CD4-positive, alpha-beta T cell treated with Interleukin-15 for 4 hours (primary cell): ENCODE data around the gene CHFR.
"Not testable (repeated sequence)": the region's sequence is repeated elsewhere in the genome, so short reads cannot be mapped to it uniquely, and the experiment has no call there.

Experiments used
- DNase-seq: peaks from one replicate; pipeline ENCODE4 v3.0.0-alpha.2; 2020; ENCODE audit warnings: low spot score

The CHFR gene

DNA sequence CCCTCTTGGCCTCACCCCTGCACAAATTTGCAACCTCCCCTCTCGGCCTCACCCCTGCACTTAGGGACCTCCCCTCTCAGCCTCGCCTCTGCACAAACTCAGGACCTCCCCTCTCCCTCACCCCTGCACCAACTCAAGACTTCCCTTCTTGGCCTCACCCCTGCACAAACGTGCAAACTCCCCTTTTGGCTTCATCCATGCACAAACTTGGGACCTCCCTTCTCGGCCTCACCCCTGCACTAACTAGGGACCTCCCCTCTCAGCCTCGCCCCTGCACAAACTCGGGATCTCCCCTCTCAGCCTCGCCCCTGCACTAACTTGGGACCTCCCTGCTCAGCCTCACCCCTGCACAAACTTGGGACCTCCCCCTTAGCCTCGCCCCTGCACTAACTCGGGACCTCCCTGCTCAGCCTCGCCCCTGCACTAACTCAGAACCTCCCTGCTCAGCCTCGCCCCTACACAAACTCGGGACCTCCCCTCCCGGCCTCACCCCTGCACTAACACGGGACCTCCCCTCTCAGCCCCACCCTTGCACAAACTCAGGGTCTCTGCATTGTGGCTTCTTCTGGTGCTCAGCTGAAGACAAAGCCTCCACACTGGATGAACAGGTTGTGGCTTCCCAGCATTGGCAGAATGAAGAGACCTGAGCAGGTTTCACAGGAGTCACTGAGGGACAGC is 47.7 kb downstream of the CHFR start:
- DNase-seq: no peak

DNA sequence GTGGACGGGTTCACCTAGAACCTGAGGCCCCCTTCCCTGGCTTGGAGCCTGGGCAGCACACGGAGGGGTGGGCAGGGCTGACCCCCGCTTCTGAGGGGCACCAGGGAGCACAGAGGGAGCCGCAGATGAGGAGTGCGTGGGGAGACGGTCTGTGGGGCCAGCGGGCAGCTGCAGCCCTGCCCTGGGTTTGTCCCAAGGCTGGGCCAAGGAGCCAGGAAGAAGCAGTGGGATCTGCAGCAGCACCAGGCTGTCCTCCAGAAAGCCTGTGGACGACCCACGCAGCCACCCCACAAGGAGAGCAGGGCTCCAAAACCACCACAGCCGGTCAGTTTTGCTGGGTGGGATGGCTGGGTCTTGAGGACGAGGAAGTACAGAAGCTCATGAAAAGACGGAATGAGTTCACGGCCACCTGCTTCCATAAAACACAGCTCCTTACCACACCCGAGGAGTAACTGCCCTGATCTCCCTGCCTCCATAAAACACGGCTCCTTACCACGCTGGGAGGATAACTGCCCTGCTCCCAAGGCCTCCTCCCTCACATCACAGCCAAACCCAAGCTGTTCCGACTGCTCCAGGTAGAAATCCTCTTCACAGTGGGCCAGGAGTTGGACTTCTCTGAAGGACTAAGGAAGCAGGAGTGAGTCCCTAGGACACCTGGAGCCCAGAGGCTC is 48.9 kb downstream of the CHFR start:
- DNase-seq: no peak

DNA sequence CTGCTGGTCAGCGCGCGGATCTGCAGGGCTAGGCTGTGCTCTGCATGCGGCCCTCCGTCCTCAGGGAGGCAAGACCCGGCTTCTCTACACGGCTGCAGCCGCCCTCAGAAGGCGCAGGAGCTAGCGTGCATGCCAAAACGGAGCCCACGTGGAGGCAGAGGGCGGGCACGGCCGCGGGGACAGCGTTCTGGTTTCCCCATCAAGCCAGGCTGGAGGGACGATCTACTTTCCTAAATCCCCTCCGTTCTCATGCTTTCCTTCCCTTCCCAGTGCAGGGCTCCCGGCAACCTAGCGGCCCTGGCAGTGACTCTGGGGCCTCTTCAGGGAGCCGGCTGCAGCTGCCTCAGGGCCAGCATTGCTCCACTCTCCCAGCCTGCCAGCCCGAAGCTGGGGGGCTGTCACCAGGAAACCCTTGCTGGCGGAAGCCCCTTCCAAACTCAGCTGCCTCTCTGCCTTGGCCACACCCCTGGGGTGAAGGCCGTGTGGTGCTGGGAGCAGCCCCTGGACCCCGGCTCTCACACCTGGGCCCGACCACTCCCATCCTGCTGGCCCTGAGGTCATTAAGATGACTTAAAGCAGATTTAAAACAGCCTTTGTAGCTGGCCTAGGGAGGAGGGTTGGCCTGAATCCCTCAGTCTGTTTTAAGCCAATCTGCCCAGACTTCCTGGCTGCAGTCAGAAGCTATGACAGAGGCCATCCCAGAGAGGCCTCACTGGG is 49.6 kb downstream of the CHFR start:
- no peak for DNase-seq

DNA sequence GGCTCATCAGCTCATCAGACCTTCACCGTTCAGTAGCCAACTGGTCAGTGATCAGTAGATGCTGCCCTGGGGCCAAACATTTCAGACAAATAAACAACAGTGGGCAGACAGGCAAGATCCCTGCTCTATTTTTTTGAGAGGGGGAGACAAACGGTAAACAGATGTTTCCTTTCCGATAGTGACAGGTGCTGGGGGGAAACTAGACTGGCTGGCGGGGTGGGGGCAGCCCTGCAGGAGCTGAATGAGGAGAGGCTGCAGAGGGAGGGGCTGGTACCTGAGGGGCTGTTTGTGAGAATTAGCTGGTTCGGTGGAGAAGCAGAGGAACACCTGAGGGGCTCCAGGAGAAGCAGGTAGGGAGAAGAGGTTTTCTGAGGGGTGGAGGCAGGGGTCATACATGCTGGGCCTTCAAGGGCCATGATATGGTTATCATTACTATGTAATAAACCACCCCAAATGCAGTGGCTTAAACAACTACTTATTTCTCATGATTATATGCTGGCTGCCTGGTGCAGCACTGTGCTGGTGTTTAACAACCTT is 50.5 kb downstream of the CHFR start:
- no peak for DNase-seq

DNA sequence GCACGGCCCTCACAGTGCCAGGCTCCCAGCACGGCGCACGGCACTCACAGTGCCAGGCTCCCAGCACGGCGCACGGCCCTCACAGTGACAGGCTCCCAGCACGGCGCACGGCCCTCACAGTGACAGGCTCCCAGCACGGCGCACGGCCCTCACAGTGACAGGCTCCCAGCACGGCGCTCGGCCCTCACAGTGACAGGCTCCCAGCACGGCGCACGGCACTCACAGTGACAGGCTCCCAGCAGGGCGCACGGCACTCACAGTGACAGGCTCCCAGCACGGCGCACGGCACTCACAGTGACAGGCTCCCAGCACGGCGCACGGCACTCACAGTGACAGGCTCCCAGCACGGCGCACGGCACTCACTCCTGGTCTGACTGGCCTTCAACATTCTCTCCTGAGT is 51.2 kb downstream of the CHFR start:
- DNase-seq: not testable (repeated sequence)

DNA sequence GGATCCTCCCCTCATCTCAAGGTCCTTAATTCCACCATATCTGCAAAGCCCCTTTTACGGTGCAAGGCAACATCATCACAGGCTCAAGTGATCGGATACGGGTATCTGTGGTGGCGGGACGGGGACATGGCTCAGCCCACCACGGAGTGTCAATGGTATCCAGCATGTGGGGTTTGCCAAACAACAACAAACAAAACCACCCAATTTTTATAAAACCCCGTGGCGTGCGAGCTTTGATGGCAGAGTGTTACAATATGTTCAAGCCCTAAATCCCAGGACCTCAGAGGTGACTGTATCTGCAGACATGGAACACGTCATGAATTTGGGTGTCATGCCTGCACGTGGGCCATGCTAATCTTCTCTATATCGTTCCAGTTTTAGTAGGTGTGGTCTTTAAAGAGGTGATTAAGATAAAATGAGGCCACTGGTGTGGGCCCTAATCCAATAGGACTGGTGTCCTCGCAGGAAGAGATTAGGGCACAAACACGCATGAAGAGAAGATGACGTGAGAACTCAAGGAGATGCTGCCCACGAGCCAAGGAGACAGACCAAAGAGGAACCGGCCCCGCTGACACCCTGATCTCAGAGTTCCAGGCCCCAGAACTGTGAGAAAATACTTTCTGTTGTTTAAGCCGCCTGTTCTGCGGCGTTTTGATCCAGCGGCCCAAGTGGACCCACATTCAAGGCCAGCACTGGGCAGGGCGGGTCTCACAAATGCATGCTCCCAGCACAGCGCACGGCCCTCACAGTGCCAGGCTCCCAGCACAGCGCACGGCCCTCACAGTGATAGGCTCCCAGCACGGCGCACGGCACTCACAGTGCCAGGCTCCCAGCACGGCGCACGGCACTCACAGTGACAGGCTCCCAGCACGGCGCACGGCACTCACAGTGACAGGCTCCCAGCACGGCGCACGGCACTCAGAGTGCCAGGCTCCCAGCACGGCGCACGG is 52.1 kb downstream of the CHFR start:
- DNase-seq: no peak

DNA sequence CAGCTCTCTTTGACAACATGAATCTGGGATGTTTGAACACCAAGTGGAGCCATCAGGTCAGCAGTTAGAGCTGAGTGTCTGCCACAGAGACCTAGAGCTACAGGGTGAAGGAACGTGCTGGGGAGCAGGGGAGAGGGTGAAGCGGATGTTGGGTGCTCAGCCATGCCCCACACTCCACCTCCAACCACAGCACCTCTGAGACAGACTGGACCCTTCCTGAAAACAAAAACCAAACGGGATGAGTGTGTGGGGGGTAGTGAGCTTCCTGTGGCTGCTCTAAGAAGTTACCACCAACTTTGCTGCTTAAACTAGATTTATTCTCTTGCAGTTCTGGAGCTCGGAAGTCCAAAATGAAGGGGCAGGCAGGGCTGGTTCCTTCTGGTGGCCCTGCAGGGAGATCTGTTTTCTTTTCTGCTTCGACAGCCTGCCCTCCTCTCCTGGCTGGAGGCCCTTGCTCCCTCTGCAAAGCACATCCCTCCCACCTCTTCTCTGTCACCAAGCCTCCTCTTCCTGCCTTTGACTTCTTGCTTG is 53.2 kb downstream of the CHFR start:
- DNase-seq: no peak

DNA sequence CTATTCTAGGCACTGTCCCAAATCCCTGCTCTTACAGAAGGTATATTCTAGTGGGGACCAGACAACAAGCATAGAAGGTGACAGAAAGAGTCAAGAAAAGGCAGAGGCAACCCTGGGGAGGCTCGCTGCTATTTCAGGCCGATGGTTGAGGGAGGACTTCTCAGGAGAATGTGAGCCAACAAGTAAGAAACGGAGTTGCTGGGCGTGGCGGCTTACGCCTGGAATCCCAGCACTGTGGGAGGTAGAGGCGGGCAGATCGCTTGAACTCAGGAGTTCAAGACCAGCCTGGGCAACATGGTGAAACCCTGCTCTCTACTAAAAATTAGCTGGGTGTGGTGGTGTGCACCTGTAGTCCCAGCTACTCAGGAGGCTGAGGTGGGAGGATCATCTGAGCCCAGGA is 54.1 kb downstream of the CHFR start:
- no peak for DNase-seq

DNA sequence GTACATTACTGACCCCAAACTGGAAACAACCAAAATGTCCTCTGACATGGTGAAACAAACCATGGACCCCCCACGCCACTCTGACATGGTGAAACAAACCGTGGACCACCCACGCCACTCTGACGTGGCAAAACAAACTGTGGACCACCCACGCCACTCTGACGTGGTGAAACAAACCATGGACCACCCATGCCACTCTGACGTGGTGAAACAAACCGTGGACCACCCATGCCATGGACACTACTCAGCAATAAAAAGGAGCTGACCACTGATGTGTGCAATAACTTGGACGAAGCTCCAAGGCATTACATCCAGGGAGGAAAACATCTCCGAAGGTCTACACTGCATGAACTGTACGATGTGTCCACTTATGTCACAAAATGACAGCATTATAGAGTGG is 55.6 kb downstream of the CHFR start:
- no peak for DNase-seq

DNA sequence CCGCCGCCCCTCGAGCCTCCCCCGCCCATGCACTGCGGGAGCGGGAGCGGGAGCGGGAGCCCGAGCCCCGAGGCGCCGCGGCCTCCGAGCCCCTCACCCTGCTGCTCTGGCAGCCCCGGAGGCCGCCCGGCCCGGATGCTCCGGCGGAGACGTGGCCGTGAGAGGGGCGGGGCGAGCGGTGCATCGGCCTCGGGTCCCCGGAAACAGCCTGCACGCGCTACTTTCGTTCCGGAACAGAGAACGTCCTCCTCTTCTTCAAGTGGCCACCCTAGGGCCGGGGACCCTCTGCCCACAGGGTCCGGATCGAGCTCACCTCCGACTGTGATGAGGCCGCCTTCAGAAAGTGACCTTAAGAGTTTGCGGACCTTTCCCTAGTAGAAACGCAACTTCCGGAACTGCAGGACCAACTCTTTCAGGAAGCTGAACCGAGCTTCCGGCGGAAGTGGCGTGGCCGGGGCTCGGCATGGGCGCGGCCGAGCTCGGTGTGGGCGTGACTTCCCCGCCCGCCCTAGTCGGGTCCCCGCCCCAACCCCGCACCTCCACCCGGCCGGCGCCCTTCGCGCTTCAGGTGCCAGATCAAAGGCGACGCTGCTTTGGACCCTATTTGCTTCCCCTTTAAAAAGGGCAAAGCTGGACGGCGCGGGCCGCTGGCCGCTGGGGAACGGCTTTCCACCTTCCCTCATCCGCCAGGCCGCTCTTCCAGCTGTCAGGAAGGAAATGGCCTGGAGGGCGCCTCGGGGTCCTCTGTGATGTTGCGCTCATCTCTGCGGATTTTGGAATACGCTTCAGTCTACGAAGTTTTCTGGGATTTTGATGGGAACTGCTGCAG is 58.5 kb downstream of the CHFR start, which contains the start of gene GOLGA3:
GOLGA3 (minus strand) TSS at position 164 of the 829 bp plus-strand sequence. CDS start 6,741 bp downstream, outside the sequence.
- peak; percentile 94 for DNase-seq

DNA sequence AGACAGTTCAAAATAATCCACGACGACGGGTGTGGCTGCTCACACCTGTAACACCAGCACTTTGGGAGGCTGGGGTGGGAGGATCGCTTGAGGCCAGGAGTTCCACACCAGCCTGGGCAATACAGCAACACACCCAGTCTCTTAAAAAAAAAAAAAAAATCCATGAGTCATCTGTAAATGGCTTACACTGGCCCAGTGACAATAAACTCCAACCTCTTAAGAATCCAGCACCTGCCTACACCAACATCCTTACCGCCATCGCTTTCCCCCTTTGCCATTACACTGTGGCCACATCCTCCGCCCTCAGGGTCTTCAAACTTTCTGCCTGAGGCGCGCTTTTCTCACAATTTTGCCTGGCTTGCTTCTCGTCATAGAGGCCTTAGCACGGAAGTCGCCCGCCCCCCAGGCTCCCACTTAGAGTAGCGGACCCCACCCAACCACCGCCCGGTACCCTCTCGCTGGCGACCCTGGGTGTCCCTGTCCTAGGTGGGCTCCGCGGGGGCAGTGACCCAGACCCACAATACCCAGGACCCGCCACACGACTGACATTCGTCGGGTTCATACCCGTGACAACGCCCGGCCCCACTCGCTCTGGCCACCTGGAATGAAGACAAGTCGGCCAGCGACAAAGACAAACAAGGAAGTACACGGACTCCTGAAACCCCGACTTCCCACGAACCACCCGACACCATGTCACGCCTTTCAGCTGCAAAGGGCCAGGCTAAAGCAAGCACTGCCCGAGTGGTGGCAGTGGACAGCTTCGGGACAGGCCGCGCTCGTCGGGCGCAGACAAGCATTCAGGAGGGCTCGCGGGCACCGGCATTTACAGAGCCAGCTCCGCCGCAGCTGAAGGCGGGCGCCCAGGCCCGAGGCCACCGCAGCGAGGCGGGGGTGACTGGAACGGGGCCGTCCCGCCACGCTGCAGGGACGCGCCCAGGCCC is 59.4 kb downstream of the CHFR start:
- no peak for DNase-seq

DNA sequence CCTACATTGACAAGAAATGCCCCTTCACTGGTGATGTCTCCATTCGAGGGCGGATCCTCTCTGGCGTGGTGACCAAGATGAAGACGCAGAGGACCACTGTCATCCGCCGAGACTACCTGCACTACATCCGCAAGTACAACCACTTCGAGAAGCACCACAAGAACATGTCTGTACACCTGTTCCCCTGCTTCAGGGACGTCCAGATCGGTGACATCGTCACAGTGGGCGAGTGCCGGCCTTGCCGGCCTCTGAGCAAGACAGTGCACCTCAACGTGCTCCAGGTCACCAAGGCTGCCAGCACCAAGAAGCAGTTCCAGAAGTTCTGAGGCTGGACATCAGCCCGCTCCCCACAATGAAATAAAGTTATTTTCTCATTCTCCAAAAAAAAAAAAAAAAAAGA is 61.5 kb downstream of the CHFR start:
- DNase-seq: no peak

DNA sequence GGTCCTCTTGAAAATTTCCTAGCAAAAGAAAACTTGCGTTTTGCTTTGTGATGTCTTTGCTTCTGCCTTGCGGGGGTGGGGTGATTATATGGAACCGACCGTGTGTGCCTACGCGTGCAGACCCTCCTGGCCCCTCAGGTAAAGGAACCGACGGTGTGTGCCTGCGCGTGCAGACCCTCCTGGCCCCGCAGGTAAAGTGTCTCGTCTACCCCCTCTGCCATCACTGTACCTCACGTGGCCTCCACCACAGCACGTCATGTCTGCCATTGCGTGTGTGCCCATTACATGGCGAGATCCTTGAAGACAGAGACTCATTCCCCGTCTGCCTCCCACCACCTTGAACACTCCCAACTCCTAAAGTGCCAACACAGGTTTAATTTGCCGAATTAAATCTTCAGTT is 62.3 kb downstream of the CHFR start:
- DNase-seq: no peak

DNA sequence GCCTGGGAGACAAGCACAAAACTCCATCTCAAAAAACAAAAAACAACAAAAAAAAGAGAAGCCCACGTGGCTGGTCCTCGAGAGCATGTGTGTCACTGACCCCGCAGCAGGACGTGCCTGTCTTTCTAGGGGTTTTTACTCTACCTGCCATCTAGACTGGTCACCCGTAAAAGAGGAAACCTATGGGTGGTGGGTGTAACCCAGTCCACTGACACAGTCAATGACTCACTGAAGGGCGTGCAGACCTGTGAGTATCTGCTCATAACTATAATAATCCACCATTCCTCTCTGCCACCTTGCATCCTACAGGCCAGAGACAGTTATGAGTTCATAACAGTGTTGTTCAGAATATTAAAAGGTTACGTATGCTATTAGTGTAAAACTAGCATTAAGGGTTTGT is 63.4 kb downstream of the CHFR start:
- no peak for DNase-seq

DNA sequence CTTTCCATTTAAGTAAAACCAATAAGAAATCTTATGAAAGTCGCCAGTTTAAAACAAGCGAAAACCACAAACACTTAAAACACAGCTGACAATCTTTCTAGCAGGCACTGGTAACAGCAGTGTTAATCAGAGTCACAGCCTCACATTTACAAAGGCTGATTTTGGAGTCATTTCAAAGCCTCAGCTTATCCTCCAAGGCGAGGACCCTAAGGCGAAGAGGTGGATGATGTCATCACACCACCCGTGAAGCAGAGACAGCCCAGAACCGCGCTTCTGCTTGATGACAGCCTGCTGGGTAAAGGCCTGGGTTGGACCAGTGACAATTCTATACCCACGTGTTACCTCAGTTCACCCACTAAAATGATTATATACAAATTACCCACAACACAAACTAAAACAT is 68.8 kb downstream of the CHFR start:
- DNase-seq: peak; percentile 13

DNA sequence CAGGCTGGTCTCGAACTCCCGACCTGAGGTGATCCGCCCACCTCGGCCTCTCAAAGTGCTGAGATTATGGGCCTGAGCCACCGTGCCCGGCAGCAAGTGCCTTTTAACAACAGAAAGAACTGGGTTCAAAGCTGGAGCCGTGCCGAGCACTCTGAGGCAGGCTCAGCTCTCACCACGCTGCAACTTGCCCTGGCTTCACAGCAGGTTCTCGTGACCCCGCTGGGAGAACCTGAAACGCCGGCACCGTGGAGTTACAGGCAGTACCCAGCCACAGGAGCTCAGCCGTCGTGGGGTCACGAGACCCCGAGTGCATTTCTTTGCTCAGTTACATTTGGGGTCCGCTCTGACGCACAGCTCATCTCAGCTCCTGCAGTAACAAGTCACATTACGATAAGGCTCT is 73.2 kb downstream of the CHFR start:
- no peak for DNase-seq

DNA sequence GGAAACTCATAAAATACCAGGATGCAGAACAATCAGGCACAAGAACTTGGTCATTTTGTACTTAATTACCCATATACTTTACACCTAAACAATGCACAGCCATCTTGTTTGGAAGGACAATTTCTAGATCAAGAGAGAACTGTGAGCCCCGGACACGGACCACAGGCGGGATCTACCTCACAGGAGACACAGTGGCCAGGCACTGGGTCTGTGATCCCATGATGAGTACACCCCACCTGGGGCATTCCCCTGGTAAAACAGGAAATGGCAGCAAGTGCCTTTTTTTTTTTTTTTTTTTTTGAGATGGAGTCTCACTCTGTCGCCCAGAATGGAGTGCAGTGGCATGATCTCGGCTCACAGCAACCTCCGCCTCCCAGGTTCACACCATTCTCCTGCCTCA is 74.0 kb downstream of the CHFR start:
- no peak for DNase-seq

DNA sequence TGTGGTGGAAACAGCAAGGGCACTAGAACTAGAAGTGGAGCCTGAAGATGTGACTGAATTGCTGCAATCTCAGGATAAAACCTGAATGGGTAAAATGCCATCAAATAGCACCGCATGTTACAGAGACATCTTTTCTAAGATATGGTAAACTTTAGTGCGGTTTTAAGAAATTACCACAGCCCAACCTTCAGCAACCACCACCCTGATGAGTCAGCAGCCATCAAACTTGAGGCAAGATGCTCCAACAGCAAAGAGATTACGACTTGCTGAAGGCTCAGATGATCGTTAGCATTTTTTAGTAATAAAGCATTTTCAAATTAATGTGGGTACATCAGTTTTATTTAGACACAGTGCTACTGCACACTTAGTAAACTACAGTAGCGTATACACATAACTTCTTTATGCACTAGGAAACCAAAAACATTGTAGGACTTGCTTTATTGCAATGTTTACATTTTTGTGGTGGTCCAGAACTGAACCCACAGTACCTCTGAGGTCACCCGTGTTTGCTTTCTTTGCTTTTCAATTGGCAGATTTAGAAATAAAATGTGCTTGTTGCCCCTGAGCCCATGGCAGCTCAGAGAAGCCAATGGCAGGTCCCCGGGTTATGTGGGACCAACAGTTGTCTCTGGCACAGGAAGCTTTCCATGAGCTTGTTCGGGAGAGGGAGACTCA is 74.6 kb downstream of the CHFR start:
- peak; percentile 42 for DNase-seq

DNA sequence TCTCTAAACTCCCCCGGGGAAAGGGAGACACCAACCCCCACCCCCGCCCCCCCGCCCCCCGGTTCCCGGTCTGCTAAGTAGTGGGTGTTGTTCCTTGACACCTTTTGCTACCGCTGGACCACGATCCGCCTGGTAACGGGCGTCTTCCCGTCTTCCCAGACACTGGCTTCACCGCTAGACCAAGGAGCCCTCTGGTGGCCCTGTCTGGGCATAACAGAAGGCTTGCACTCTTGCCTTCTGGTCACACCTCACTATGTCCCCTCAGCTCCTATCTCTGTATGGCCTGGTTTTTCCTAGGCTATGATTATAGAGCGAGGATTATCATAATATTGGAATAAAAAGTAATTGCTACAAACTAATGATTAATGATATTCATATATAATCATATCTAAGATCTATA is 78.0 kb downstream of the CHFR start:
- DNase-seq: not testable (repeated sequence)
